ENCODE data around the gene RSRP1.

Gene RSRP1

GRCh38 chr1:25219661-25220251, 27.5 kb downstream of the RSRP1 start:
- H3K36me3 ChIP-seq = peaks cover 47 to 53% (median 47%) of the 10 kb centered on the region in 3 donors
- no peak for DNase-seq

DNA sequence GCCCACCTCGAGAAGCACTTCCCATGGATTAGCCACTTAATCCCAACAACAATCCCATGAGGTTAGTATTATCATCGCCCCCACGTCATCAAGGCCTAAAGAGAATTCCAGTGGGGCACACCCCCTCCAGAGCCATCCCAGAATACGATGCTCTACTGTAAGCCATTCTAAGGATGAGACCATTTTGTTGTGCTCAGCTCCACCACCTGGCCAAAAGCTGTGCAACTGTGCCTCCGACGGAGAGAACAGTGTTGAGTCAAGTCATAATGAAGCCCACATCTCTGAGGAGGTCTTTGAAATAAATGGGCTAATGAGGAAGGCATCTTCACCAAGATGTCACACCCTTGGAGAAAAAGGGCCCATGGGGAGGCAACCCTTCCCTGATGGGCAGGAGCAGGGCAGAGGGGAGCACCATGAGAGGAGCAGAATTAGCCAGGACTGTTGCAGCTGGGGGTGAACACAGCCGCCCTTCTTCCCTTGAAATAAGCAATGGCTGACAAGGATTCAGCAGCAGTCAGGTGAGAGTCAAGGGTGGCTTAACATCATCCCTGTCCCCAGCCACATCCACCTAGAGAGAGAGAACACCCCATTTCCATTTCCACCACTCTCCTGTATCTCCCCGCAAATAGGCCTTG, 29.5 kb downstream of the RSRP1 start:
- Histone ChIP-seq H3K27me3 (no peaks in the 10 kb centered on the region), H3K9me3 (no peaks in the 10 kb centered on the region), H3K4me3 (no peak overlapping the region), H3K4me1 (no peaks in the 10 kb centered on the region), H3K36me3 (peaks cover 26 to 33% (median 26%) of the 10 kb centered on the region in 3 donors), H3K27ac (no peak overlapping the region)
- TF ChIP-seq, protein P1, sequence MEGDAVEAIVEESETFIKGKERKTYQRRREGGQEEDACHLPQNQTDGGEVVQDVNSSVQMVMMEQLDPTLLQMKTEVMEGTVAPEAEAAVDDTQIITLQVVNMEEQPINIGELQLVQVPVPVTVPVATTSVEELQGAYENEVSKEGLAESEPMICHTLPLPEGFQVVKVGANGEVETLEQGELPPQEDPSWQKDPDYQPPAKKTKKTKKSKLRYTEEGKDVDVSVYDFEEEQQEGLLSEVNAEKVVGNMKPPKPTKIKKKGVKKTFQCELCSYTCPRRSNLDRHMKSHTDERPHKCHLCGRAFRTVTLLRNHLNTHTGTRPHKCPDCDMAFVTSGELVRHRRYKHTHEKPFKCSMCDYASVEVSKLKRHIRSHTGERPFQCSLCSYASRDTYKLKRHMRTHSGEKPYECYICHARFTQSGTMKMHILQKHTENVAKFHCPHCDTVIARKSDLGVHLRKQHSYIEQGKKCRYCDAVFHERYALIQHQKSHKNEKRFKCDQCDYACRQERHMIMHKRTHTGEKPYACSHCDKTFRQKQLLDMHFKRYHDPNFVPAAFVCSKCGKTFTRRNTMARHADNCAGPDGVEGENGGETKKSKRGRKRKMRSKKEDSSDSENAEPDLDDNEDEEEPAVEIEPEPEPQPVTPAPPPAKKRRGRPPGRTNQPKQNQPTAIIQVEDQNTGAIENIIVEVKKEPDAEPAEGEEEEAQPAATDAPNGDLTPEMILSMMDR (IDR thresholded peaks at IDR 0.05) = no peak
- intact Hi-C loops (cut with DNase I; ENCODE audit: low total_unique reads) = no loop called here
- DNase-seq = no peak

More at GRCh38 chr1:25219661-25220251, 27.5 kb downstream of the RSRP1 start:
- no peaks in the 10 kb centered on the region for H3K4me1 ChIP-seq
- H3K4me3 ChIP-seq = no peak overlapping the region
- H3K27ac ChIP-seq = no peak overlapping the region
- intact Hi-C loops (cut with DNase I; ENCODE audit: low total_unique reads) = loop anchor here (10.0 kb wide), 1 partner anchor 575 kb away; the partner anchor contains the start of gene SRRM1
- TF ChIP-seq, protein P1 (IDR thresholded peaks at IDR 0.05) = no peak
- no peaks in the 10 kb centered on the region for H3K9me3 ChIP-seq
- H3K27me3 ChIP-seq = no peaks in the 10 kb centered on the region

DNA sequence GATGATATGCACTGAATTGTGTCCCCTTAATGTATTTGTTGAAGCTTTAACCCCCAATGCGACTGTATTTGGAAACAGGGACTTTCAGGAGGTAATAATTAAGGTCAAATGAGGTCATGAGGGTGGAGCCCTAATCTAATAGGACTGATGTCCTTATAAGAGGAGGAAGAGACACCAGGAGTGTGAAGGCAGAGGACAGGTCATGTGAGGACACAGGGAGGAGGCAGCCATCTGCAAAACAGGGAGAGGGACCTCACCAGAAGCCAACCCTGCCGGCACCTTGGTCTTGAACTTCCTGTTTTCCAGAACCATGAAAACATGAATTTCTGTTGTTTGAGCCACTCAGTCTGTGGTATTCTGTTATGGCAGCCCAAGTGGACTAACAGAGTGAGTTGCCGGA, 30.2 kb downstream of the RSRP1 start:
- TF ChIP-seq, protein P1 (IDR thresholded peaks at IDR 0.05) = no peak
- intact Hi-C loops (cut with DNase I; ENCODE audit: low total_unique reads) = no loop called here
- DNase-seq = no peak

DNA sequence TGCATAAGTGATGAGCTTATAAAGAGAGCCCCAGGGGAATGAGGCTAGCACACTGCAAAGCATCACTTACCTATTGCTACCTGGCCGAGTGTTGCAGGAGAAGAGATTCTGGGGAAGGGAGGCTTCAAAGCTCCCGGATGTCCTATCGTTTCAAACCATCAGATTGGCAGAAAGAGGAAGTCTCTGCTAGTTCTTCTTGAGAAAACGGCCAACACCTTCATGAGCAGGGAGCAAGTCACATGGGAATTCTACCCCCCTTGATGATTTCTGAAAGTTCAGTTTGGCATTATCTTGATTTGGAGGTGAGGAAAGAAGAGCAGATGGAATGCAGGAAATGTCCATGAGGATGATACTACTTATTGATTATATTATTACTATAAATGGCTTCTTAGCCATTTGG, 31.1 kb downstream of the RSRP1 start:
- H3K27me3 ChIP-seq = peaks cover 0 to under 1% of the 10 kb centered on the region in 2 donors
- no peaks in the 10 kb centered on the region for H3K9me3 ChIP-seq
- intact Hi-C loops (cut with DNase I; ENCODE audit: low total_unique reads) = no loop called here

More for the DNA sequence above, 30.2 kb downstream of the RSRP1 start:
- no peak overlapping the region for H3K27ac ChIP-seq
- no peaks in the 10 kb centered on the region for H3K9me3 ChIP-seq
- no peak overlapping the region for H3K4me3 ChIP-seq
- H3K36me3 ChIP-seq = peaks cover 19 to 26% (median 19%) of the 10 kb centered on the region in 3 donors
- H3K4me1 ChIP-seq = no peaks in the 10 kb centered on the region
- no peaks in the 10 kb centered on the region for H3K27me3 ChIP-seq

GRCh38 chr1:25212725-25213124, 34.5 kb downstream of the RSRP1 start:
- H3K4me3 ChIP-seq = no peak overlapping the region
- H3K27ac ChIP-seq = no peak overlapping the region
- H3K27me3 ChIP-seq = peaks cover 0 to 10% of the 10 kb centered on the region in 2 donors
- H3K4me1 ChIP-seq = no peaks in the 10 kb centered on the region
- TF ChIP-seq, protein P1 (IDR thresholded peaks at IDR 0.05) = no peak
- no peaks in the 10 kb centered on the region for H3K36me3 ChIP-seq
- no peak for DNase-seq
- H3K9me3 ChIP-seq = no peaks in the 10 kb centered on the region
- intact Hi-C loops (cut with DNase I; ENCODE audit: low total_unique reads) = no loop called here

More for the DNA sequence above, 31.1 kb downstream of the RSRP1 start:
- Histone ChIP-seq H3K4me3 (no peak overlapping the region), H3K36me3 (peaks cover 10 to 17% (median 11%) of the 10 kb centered on the region in 3 donors), H3K27ac (no peak overlapping the region), H3K4me1 (no peaks in the 10 kb centered on the region)
- no peak for DNase-seq
- TF ChIP-seq, protein P1 (IDR thresholded peaks at IDR 0.05) = no peak

Data from tibial artery (tissue), 4 donors.